Peyer's patch (tissue), 4 donors: Measurements from ENCODE around the gene COL20A1.

Experiments
- POLR2A ChIP-seq, 2 donors: fragments of 450-650 bp; IDR thresholded peaks; one replicate each; pipeline ENCODE4 v1.5.1; 2017; ENCODE audit warnings: antibody characterized with exemption in 2 of 2, mild to moderate bottlenecking in 2 of 2, moderate library complexity in 2 of 2
- TF ChIP-seq, protein P1 (sequence below), 6 experiments: fragments of 450-650 bp in 4 of 6; fragments of 200-600 bp in 2 of 6; sonication (generic) in 1 of 6; IDR thresholded peaks; one replicate each; pipeline ENCODE4 v1.5.1; 2017 to 2019; ENCODE audit warnings: antibody characterized with exemption in 6 of 6, mild to moderate bottlenecking in 3 of 6, moderate library complexity in 1 of 6

GRCh38 chr20:63268256-63268655, 24.7 kb upstream of the COL20A1 start:
- TF ChIP-seq, protein P1, sequence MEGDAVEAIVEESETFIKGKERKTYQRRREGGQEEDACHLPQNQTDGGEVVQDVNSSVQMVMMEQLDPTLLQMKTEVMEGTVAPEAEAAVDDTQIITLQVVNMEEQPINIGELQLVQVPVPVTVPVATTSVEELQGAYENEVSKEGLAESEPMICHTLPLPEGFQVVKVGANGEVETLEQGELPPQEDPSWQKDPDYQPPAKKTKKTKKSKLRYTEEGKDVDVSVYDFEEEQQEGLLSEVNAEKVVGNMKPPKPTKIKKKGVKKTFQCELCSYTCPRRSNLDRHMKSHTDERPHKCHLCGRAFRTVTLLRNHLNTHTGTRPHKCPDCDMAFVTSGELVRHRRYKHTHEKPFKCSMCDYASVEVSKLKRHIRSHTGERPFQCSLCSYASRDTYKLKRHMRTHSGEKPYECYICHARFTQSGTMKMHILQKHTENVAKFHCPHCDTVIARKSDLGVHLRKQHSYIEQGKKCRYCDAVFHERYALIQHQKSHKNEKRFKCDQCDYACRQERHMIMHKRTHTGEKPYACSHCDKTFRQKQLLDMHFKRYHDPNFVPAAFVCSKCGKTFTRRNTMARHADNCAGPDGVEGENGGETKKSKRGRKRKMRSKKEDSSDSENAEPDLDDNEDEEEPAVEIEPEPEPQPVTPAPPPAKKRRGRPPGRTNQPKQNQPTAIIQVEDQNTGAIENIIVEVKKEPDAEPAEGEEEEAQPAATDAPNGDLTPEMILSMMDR (IDR thresholded peaks at IDR 0.05) = no peak
- TF ChIP-seq POLR2A (IDR thresholded peaks at IDR 0.05) = no peak
